Caco-2 (cell line): ENCODE results near the gene SLC6A14. TPM values are rescaled to one million over a fixed set of nuclear protein-coding genes. Genes with fewer than 3 reads are reported as not detected.
A peak's percentile ranks its signal among the peaks of the same experiment; 100 is the strongest.

Experiments used
- BruUV-seq: library from RNA; stranded (reverse); fragments of 400-500 nt; replicated peaks from 2 replicates; lab custom pipeline; 2021; lab: Mats Ljungman, UMichigan
- CTCF ChIA-PET: fragments of 300-600 bp; sonication (Branson Sonifier 250); formaldehyde crosslinking; loops from one replicate; lab custom pipeline; 2022; ENCODE audit warnings: antibody characterized with exemption; lab: Charles Lee
- POLR2A ChIA-PET: fragments of 300-600 bp; sonication (Branson Sonifier 250); formaldehyde crosslinking; loops from one replicate; lab custom pipeline; 2022; ENCODE audit warnings: antibody characterized with exemption; lab: Charles Lee
- DNase-seq, 2 experiments: peaks; one replicate each; pipeline versions ENCODE4 v3.0.0 to v3.0.0-alpha.2; 2020 to 2022
- H3K27me3 ChIP-seq: replicated peaks from 2 replicates; pipeline ENCODE4 v1.6.0; 2011; ENCODE audit warnings: low read length; ENCODE audit not compliant: control insufficient read depth, insufficient read depth
- H3K36me3 ChIP-seq: 2 replicates; pipeline ENCODE4 v1.5.1; 2011; ENCODE audit warnings: low read length; ENCODE audit not compliant: control insufficient read depth, insufficient read depth
- H3K4me1 ChIP-seq: fragments of 250-450 bp; sonication (Bioruptor Pico); 2 replicates; pipeline ENCODE4 v1.5.1; 2020; ENCODE audit warnings: mild to moderate bottlenecking
- H3K4me3 ChIP-seq: 2 replicates; pipeline ENCODE4 v1.5.1; 2011; ENCODE audit warnings: low read depth, mild to moderate bottlenecking, control low read depth, low read length
- H3K9me3 ChIP-seq: fragments of 250-450 bp; sonication (Bioruptor Pico); 2 replicates; pipeline ENCODE4 v1.5.1; 2020; ENCODE audit warnings: mild to moderate bottlenecking, moderate library complexity
- H3K27ac Mint-ChIP-seq: one replicate; pipeline ENCODE4 v1.8.0; 2022; ENCODE audit warnings: mixed read lengths; ENCODE audit not compliant: unreplicated experiment
- H3K27me3 Mint-ChIP-seq: one replicate; pipeline ENCODE4 v1.8.0; 2022; ENCODE audit warnings: mixed read lengths; ENCODE audit not compliant: insufficient read depth, unreplicated experiment
- H3K36me3 Mint-ChIP-seq: one replicate; pipeline ENCODE4 v1.8.0; 2022; ENCODE audit warnings: mild to moderate bottlenecking, mixed read lengths; ENCODE audit not compliant: insufficient read depth, unreplicated experiment
- H3K4me1 Mint-ChIP-seq: one replicate; pipeline ENCODE4 v1.8.0; 2022; ENCODE audit warnings: low read depth, mixed read lengths; ENCODE audit not compliant: unreplicated experiment
- H3K4me3 Mint-ChIP-seq: one replicate; pipeline ENCODE4 v1.8.0; 2022; ENCODE audit warnings: mild to moderate bottlenecking, moderate library complexity, mixed read lengths; ENCODE audit not compliant: unreplicated experiment
- H3K9me3 Mint-ChIP-seq: one replicate; pipeline ENCODE4 v1.8.0; 2022; ENCODE audit warnings: mixed read lengths; ENCODE audit not compliant: unreplicated experiment
- intact Hi-C: fragments of 100-400 bp; cut with micrococcal nuclease; formaldehyde crosslinking; loops from one replicate; pipeline ENCODE4 v1.10.0; 2022; ENCODE audit not compliant: unreplicated experiment
- total RNA-seq: library from RNA; stranded (reverse); gene quantifications from 2 replicates; pipeline ENCODE4 v1.2.3, GENCODE V29; 2022
- TF ChIP-seq, protein P1 (sequence below), 2 experiments: fragments of 200-600 bp in 1 of 2; IDR thresholded peaks; 1 replicate in 1 of 2; 2 replicates in 1 of 2; pipeline versions ENCODE4 v1.5.1 to v1.8.0; 2011 to 2022; ENCODE audit warnings: antibody characterized with exemption in 1 of 2, control low read depth in 1 of 2, inconsistent platforms in 1 of 2, low read depth in 1 of 2, low read length in 1 of 2, mild to moderate bottlenecking in 1 of 2, moderate library complexity in 1 of 2; ENCODE audit not compliant: insufficient read depth in 1 of 2, severe bottlenecking in 1 of 2, unreplicated experiment in 1 of 2

The SLC6A14 gene
- total RNA-seq, 1 experiment from 2014 or later, result not detected

DNA sequence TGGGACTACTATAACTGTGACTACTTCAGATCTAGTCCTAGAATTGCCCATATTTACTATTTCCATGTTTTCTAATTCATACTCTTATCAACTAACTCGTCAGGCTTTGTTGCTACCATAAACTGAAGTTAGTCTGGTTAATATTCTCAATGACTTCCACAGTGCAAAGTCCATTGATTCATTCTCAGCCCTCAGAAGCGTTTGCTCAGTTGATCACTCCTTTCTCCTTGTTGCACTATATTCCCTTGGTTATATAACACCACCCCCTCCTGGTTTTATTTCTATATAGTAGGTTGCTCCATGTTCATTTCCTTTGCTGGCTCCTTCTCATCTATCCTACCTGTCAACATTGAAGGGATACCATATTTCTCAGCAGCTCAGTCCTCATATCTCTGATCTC, 27.2 kb upstream of the SLC6A14 start:
- ChIA-PET POLR2A (no interaction called here), CTCF (no interaction called here)
- no peaks in the 10 kb centered on the region for H3K36me3 ChIP-seq
- Mint-ChIP-seq H3K4me1 (peaks cover 13% of the 10 kb centered on the region), H3K27ac (peak overlapping the region; percentile 34), H3K27me3 (no peaks in the 10 kb centered on the region), H3K4me3 (no peak overlapping the region), H3K36me3 (no peaks in the 10 kb centered on the region), H3K9me3 (peaks cover 17% of the 10 kb centered on the region)
- TF ChIP-seq, protein P1, sequence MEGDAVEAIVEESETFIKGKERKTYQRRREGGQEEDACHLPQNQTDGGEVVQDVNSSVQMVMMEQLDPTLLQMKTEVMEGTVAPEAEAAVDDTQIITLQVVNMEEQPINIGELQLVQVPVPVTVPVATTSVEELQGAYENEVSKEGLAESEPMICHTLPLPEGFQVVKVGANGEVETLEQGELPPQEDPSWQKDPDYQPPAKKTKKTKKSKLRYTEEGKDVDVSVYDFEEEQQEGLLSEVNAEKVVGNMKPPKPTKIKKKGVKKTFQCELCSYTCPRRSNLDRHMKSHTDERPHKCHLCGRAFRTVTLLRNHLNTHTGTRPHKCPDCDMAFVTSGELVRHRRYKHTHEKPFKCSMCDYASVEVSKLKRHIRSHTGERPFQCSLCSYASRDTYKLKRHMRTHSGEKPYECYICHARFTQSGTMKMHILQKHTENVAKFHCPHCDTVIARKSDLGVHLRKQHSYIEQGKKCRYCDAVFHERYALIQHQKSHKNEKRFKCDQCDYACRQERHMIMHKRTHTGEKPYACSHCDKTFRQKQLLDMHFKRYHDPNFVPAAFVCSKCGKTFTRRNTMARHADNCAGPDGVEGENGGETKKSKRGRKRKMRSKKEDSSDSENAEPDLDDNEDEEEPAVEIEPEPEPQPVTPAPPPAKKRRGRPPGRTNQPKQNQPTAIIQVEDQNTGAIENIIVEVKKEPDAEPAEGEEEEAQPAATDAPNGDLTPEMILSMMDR (IDR thresholded peaks at IDR 0.05; ENCODE audit: insufficient read depth in 1 of 2, low read depth in 1 of 2, low read length in 1 of 2, severe bottlenecking in 1 of 2, unreplicated experiment in 1 of 2), result no peak
- H3K4me3 ChIP-seq, result no peak overlapping the region
- no peaks in the 10 kb centered on the region for H3K27me3 ChIP-seq
- BruUV-seq, result no TSS peak
- no peaks in the 10 kb centered on the region for H3K4me1 ChIP-seq
- no peak for DNase-seq
- intact Hi-C loops, result loop anchor here (5.0 kb wide), 1 partner anchor 202 kb away; no protein-coding TSS in a partner anchor
- H3K9me3 ChIP-seq, result no peaks in the 10 kb centered on the region

DNA sequence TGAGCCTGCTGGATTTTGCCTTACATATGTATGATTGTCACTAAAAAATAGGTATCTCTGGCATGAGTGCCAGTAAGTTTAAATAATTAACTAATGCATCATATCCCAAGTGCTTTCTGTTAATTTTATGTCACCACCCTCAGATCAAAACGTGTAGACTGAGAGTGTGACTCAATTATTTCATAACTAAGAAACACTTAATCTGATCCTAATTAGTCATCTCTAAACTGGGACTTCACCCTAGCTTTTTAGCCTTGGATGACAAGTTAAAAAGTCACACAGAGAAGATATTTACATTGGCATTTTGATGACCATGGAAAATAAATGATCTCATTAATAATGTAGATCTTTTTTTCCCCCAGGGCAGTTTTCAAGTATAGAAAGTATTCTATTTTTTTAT, 23.1 kb upstream of the SLC6A14 start:
- BruUV-seq, result no TSS peak
- Histone ChIP-seq H3K9me3 (no peaks in the 10 kb centered on the region), H3K27me3 (no peaks in the 10 kb centered on the region), H3K4me1 (no peaks in the 10 kb centered on the region), H3K36me3 (no peaks in the 10 kb centered on the region), H3K4me3 (no peak overlapping the region)
- no peak overlapping the region for H3K4me3 Mint-ChIP-seq
- POLR2A ChIA-PET, result no interaction called here
- intact Hi-C loops, result no loop called here
- no peaks in the 10 kb centered on the region for H3K36me3 Mint-ChIP-seq
- peaks cover 8% of the 10 kb centered on the region for H3K4me1 Mint-ChIP-seq
- TF ChIP-seq, protein P1 (IDR thresholded peaks at IDR 0.05; ENCODE audit: insufficient read depth in 1 of 2, low read depth in 1 of 2, low read length in 1 of 2, severe bottlenecking in 1 of 2, unreplicated experiment in 1 of 2), result no peak
- H3K27ac Mint-ChIP-seq, result no peak overlapping the region
- H3K27me3 Mint-ChIP-seq, result no peaks in the 10 kb centered on the region
- no peak for DNase-seq
- H3K9me3 Mint-ChIP-seq, result peaks cover 17% of the 10 kb centered on the region
- CTCF ChIA-PET, result no interaction called here

DNA sequence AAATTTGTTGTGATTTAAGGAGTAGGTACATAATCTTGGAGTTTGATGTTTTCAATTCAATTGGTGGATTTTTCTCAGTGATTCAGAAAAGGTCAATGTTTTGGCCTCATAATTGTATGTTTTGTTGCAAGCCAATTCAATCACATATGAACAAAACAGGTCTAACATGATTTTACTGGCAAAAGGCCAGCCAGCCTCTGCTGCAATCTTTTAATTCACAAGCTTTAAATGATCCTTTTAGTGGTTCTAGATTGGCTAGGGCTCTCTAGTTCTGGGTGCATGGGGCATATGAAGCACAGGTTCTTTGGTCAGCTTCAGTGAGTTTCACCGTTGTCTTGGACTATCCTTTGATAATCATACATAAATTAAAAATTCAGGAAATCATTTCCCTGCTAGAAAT, 19.2 kb upstream of the SLC6A14 start:
- TF ChIP-seq, protein P1 (IDR thresholded peaks at IDR 0.05; ENCODE audit: insufficient read depth in 1 of 2, low read depth in 1 of 2, low read length in 1 of 2, severe bottlenecking in 1 of 2, unreplicated experiment in 1 of 2), result no peak
- Mint-ChIP-seq H3K4me1 (no peaks in the 10 kb centered on the region), H3K9me3 (no peaks in the 10 kb centered on the region), H3K4me3 (no peak overlapping the region), H3K27ac (no peak overlapping the region), H3K27me3 (no peaks in the 10 kb centered on the region), H3K36me3 (no peaks in the 10 kb centered on the region)
- no peak for DNase-seq
- Histone ChIP-seq H3K9me3 (no peaks in the 10 kb centered on the region), H3K4me1 (no peaks in the 10 kb centered on the region), H3K4me3 (no peak overlapping the region), H3K36me3 (no peaks in the 10 kb centered on the region), H3K27me3 (no peaks in the 10 kb centered on the region)
- BruUV-seq, result no TSS peak
- POLR2A ChIA-PET, result no interaction called here
- intact Hi-C loops, result no loop called here
- CTCF ChIA-PET, result no interaction called here
